Smooth muscle cell (in vitro differentiated cells): ENCODE data around the gene NEDD4L. TPM values are rescaled to one million over a fixed set of nuclear protein-coding genes. Genes with fewer than 3 reads are reported as not detected.
A peak's percentile ranks its signal among the peaks of the same experiment; 100 is the strongest.

ENCODE experiments used
- DNase-seq: peaks from one replicate; lab custom pipeline; 2025; ENCODE audit not compliant: unreplicated experiment; lab: John Stamatoyannopoulos, UW
- H2AFZ ChIP-seq: fragments of 200-600 bp; sonication (generic); 2 replicates; pipeline ENCODE4 v1.6.0; 2016; ENCODE audit warnings: antibody characterized with exemption, low read depth, mild to moderate bottlenecking
- H3F3A ChIP-seq: fragments of 200-600 bp; sonication (generic); 2 replicates; pipeline ENCODE4 v1.6.0; 2017; ENCODE audit warnings: antibody characterized with exemption, low read depth
- H3K27ac ChIP-seq: fragments of 200-600 bp; sonication (generic); 2 replicates; pipeline ENCODE4 v1.5.1; 2016; ENCODE audit warnings: low read depth, mild to moderate bottlenecking
- H3K27me3 ChIP-seq: fragments of 200-600 bp; sonication (generic); 2 replicates; pipeline ENCODE4 v1.6.1; 2016; ENCODE audit warnings: low read depth, mild to moderate bottlenecking
- H3K36me3 ChIP-seq: fragments of 200-600 bp; sonication (generic); 2 replicates; pipeline ENCODE4 v1.5.1; 2016; ENCODE audit warnings: low read depth
- H3K4me1 ChIP-seq: fragments of 200-600 bp; sonication (generic); 2 replicates; pipeline ENCODE4 v1.5.1; 2016; ENCODE audit warnings: low read depth
- H3K4me2 ChIP-seq: fragments of 200-600 bp; sonication (generic); 2 replicates; pipeline ENCODE4 v1.6.0; 2016; ENCODE audit warnings: mild to moderate bottlenecking
- H3K4me3 ChIP-seq: fragments of 200-600 bp; sonication (generic); 2 replicates; pipeline ENCODE4 v1.5.1; 2016; ENCODE audit warnings: mild to moderate bottlenecking
- H3K79me2 ChIP-seq: fragments of 200-600 bp; sonication (generic); 2 replicates; pipeline ENCODE4 v1.6.0; 2016; ENCODE audit warnings: low read depth, mild to moderate bottlenecking
- H3K9ac ChIP-seq: fragments of 200-600 bp; sonication (generic); 2 replicates; pipeline ENCODE4 v1.6.0; 2016; ENCODE audit warnings: low read depth
- H3K9me3 ChIP-seq: fragments of 200-600 bp; sonication (generic); replicated peaks from 2 replicates; pipeline ENCODE4 v1.5.1; 2016; ENCODE audit warnings: low read depth
- H4K20me1 ChIP-seq: fragments of 200-600 bp; sonication (generic); 2 replicates; pipeline ENCODE4 v1.6.0; 2016; ENCODE audit warnings: low read depth
- WGBS: methylation state at CpG from one replicate; pipeline ENCODE4 v1.1.7; 2016; ENCODE audit warnings: low lambda C conversion rate; 5-methylcytosine and 5-hydroxymethylcytosine counted together
- polyA plus RNA-seq: library from polyadenylated mRNA; unstranded; fragments of >200 nt; fragmentation: Nextera tagmentation; extraction: Ambion mirVana; gene quantifications from 2 replicates; pipeline ENCODE4 v1.2.1, GENCODE V29; 2016
- total RNA-seq: library from RNA; depleted of rRNA; stranded (reverse); fragments of >200 nt; gene quantifications from 2 replicates; pipeline ENCODE4 v1.2.3, GENCODE V29; 2014
- TF ChIP-seq, protein P1 (sequence below): fragments of 200-600 bp; sonication (generic); IDR thresholded peaks from 2 replicates; pipeline ENCODE4 v1.5.1; 2017; ENCODE audit warnings: borderline replicate concordance, mild to moderate bottlenecking, antibody characterized with exemption; ENCODE audit not compliant: insufficient read depth, poor library complexity, severe bottlenecking

NEDD4L gene
- total and polyA plus RNA-seq, 2 experiments from 2014 or later: 8.7 to 41.3 TPM

DNA sequence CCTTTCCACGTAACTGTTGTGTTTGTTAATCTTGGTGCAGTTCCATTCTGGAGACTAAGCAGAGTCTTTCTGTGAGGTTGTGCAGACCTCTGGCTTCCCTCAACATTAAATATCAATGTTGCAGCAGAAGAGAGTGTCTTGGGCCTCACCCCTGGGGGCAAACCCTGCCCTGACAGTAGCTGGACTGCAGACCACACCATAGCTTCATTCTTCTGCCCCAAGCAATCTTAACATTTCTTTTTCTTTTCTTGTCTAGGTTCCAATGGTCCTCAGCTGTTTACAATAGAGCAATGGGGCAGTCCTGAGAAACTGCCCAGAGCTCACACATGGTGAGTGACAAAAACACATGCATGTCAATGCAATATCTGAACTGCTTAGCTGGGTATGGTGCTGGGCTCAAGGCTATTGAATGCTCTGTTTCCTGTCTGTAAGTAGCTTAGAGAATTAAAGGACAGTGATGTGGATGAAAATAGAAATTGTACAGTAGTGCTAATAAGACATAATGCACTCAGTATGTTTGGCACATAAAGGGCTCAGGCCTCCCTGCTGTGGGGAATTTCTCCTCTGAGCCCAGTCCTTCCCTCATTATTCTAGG, 347.3 kb downstream of the NEDD4L start:
- H3K4me1 ChIP-seq: peaks cover 9% of the 10 kb centered on the region
- H3K9ac ChIP-seq: no peak overlapping the region
- H3K9me3 ChIP-seq: no peaks in the 10 kb centered on the region
- H3F3A ChIP-seq: peaks cover 14% of the 10 kb centered on the region
- peak overlapping the region; percentile 53 for H3K27ac ChIP-seq
- peak overlapping the region; percentile 50 for H3K4me2 ChIP-seq
- no peaks in the 10 kb centered on the region for H3K36me3 ChIP-seq
- H3K79me2 ChIP-seq: no peaks in the 10 kb centered on the region
- H3K4me3 ChIP-seq: no peak overlapping the region
- DNase-seq: no peak
- WGBS: 12% methylated on average over 1 of the region's 1 CpG
- TF ChIP-seq, protein P1, sequence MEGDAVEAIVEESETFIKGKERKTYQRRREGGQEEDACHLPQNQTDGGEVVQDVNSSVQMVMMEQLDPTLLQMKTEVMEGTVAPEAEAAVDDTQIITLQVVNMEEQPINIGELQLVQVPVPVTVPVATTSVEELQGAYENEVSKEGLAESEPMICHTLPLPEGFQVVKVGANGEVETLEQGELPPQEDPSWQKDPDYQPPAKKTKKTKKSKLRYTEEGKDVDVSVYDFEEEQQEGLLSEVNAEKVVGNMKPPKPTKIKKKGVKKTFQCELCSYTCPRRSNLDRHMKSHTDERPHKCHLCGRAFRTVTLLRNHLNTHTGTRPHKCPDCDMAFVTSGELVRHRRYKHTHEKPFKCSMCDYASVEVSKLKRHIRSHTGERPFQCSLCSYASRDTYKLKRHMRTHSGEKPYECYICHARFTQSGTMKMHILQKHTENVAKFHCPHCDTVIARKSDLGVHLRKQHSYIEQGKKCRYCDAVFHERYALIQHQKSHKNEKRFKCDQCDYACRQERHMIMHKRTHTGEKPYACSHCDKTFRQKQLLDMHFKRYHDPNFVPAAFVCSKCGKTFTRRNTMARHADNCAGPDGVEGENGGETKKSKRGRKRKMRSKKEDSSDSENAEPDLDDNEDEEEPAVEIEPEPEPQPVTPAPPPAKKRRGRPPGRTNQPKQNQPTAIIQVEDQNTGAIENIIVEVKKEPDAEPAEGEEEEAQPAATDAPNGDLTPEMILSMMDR: no peak
- H2AFZ ChIP-seq: no peak overlapping the region
- no peaks in the 10 kb centered on the region for H3K27me3 ChIP-seq
- H4K20me1 ChIP-seq: no peaks in the 10 kb centered on the region

DNA sequence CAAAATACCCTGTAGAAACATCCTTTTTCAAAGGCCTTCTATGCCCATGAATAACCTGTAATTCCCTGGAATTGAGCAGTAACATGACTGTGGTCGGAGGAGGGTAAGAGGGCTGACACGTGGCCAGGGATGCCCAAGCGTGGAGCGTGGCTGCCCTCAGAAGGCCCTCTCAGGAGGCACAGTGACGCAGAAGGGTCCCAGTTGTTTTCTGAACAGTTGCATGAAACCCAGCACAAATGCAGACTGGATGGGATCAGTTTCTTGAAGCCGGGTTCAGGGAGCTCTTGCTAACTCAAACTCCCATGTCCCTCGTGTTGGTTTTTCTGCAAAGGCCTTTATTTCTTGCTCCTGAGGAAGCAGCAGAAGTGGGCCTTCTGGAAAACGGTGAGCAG, 347.9 kb downstream of the NEDD4L start:
- Histone ChIP-seq H3K79me2 (no peaks in the 10 kb centered on the region), H3K27ac (peak overlapping the region; percentile 53), H3K36me3 (no peaks in the 10 kb centered on the region), H2AFZ (no peak overlapping the region), H3K9ac (no peak overlapping the region), H3K4me2 (peak overlapping the region; percentile 50), H3K4me3 (no peak overlapping the region), H3K9me3 (no peaks in the 10 kb centered on the region), H3K27me3 (no peaks in the 10 kb centered on the region), H3K4me1 (peaks cover 9% of the 10 kb centered on the region), H3F3A (peaks cover 14% of the 10 kb centered on the region), H4K20me1 (no peaks in the 10 kb centered on the region)
- 84% methylated on average over 8 of the region's 8 CpGs for WGBS
- DNase-seq: no peak
- TF ChIP-seq, protein P1: no peak

DNA sequence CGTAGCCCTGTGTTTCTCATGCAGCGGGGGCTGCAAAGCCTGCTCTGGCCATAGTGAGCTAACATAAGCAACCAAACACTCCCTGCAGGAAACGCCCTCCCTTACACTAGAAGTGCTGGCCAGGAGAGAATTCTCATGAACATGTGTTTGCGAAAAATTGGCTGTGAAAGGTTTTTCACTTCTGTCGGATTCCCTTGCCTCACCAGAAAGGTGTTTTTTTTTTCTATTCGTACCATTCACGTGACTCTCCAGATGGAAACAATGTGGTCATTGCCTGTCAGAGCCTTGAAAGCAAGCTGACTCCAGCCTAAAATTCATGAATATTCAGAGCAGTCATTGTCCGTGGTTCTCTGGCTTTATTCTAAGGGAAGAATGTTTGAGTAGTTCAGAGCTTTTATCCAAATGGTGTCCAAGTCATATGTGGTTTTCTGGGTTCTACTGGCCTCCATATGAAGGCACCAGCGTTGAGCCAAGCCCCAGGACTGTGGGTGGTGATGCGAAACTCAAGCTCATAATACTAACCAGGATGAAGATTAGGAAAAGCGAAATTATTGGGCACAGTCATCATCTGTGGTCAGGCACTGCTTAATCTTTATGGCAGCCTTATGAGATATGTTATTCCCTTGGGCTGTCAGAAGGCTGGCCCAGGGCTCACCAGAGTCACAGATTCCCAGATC, 348.4 kb downstream of the NEDD4L start:
- H4K20me1 ChIP-seq: no peaks in the 10 kb centered on the region
- no peak overlapping the region for H2AFZ ChIP-seq
- no peaks in the 10 kb centered on the region for H3K79me2 ChIP-seq
- H3K4me1 ChIP-seq: peaks cover 9% of the 10 kb centered on the region
- DNase-seq: no peak
- no peaks in the 10 kb centered on the region for H3K27me3 ChIP-seq
- peak overlapping the region; percentile 61 for H3K27ac ChIP-seq
- H3K9me3 ChIP-seq: no peaks in the 10 kb centered on the region
- WGBS: 38% methylated on average over 11 of the region's 11 CpGs
- H3K4me3 ChIP-seq: no peak overlapping the region
- H3K4me2 ChIP-seq: peak overlapping the region; percentile 50
- H3K36me3 ChIP-seq: no peaks in the 10 kb centered on the region
- TF ChIP-seq, protein P1: no peak
- H3K9ac ChIP-seq: no peak overlapping the region
- H3F3A ChIP-seq: peaks cover 14% of the 10 kb centered on the region

DNA sequence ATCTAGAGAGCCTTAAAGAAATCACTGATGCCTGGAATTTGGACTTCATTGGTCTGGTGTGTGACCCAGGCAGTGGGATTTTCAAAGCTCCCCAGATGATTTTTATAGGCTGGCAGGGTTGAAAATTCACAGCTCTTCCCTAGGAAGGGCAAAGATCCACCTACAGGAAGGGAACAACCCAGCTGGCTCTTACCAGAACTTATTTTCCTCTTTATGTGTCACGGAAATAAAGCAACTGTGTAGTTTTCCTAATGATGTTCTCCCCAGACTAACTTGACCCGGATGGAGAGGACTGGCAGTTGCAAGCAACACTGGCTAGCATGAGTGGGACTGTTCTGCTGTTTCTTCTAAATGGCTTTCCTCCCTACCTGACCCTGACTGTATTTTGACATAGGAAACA, 349.3 kb downstream of the NEDD4L start:
- H3K4me2 ChIP-seq: no peak overlapping the region
- peaks cover 9% of the 10 kb centered on the region for H3K4me1 ChIP-seq
- 65% methylated on average over 2 of the region's 2 CpGs for WGBS
- TF ChIP-seq, protein P1: no peak
- peak overlapping the region; percentile 61 for H3K27ac ChIP-seq
- no peaks in the 10 kb centered on the region for H3K27me3 ChIP-seq
- H3K79me2 ChIP-seq: no peaks in the 10 kb centered on the region
- peaks cover 14% of the 10 kb centered on the region for H3F3A ChIP-seq
- no peak overlapping the region for H3K9ac ChIP-seq
- no peaks in the 10 kb centered on the region for H3K9me3 ChIP-seq
- DNase-seq: no peak
- H2AFZ ChIP-seq: no peak overlapping the region
- no peak overlapping the region for H3K4me3 ChIP-seq
- H3K36me3 ChIP-seq: no peaks in the 10 kb centered on the region
- H4K20me1 ChIP-seq: no peaks in the 10 kb centered on the region
